ENCODE data around the gene CPN2.

- TF ChIP-seq, protein P1, sequence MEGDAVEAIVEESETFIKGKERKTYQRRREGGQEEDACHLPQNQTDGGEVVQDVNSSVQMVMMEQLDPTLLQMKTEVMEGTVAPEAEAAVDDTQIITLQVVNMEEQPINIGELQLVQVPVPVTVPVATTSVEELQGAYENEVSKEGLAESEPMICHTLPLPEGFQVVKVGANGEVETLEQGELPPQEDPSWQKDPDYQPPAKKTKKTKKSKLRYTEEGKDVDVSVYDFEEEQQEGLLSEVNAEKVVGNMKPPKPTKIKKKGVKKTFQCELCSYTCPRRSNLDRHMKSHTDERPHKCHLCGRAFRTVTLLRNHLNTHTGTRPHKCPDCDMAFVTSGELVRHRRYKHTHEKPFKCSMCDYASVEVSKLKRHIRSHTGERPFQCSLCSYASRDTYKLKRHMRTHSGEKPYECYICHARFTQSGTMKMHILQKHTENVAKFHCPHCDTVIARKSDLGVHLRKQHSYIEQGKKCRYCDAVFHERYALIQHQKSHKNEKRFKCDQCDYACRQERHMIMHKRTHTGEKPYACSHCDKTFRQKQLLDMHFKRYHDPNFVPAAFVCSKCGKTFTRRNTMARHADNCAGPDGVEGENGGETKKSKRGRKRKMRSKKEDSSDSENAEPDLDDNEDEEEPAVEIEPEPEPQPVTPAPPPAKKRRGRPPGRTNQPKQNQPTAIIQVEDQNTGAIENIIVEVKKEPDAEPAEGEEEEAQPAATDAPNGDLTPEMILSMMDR (IDR thresholded peaks at IDR 0.05): no peak
- TF ChIP-seq EZH2 (IDR thresholded peaks at IDR 0.05; ENCODE audit: borderline replicate concordance, insufficient read depth, low read depth, low read length, poor library complexity, severe bottlenecking): no peak
These were observed 38.3 kb downstream of the CPN2 start for GRCh38 chr3:194312743-194313281.
